GM23338 (cell line): Measurements from ENCODE around the gene DNLZ.

ENCODE experiments used
- CTCF ChIP-seq, 2 experiments: fragments of 200-600 bp in 1 of 2; sonication (generic) in 1 of 2; conservative IDR thresholded peaks; 2 replicates each; pipeline versions ENCODE4 v1.5.1 to v1.6.1; 2016 to 2017; ENCODE audit warnings: antibody characterized with exemption in 2 of 2, low read depth in 2 of 2, mild to moderate bottlenecking in 2 of 2, moderate library complexity in 1 of 2
- EZH2phosphoT487 ChIP-seq: fragments of 200-600 bp; sonication (generic); IDR thresholded peaks from one replicate; pipeline ENCODE4 v1.8.1; 2018; ENCODE audit warnings: antibody characterized with exemption; ENCODE audit not compliant: unreplicated experiment
- POLR2AphosphoS5 ChIP-seq: IDR thresholded peaks from 2 replicates; pipeline ENCODE4 v1.6.1; 2016; ENCODE audit warnings: antibody characterized with exemption, low read depth
- REST ChIP-seq: IDR thresholded peaks from one replicate; pipeline ENCODE4 v1.6.1; 2018; ENCODE audit warnings: antibody characterized with exemption; ENCODE audit not compliant: unreplicated experiment

- peak in 1 of 2 experiments; percentile 38; a peak in 2 of 4 replicates for TF ChIP-seq CTCF (conservative IDR thresholded peaks at IDR 0.05; ENCODE audit: low read depth in 2 of 2)
- TF ChIP-seq POLR2AphosphoS5, result no peak
- TF ChIP-seq REST, result no peak
- TF ChIP-seq EZH2phosphoT487, result no peak
These were observed 50.2 kb downstream of the DNLZ start for GRCh38 chr9:136313111-136314055.
